Fibroblast of peridontal ligament (primary cell): Measurements from ENCODE around the gene ABHD17B.
A peak's percentile ranks its signal among the peaks of the same experiment; 100 is the strongest.

ENCODE experiments used
- DNase-seq: peaks from one replicate; pipeline ENCODE4 v3.0.0-alpha.2; 2010; ENCODE audit errors: extremely low read depth

Gene ABHD17B

DNA sequence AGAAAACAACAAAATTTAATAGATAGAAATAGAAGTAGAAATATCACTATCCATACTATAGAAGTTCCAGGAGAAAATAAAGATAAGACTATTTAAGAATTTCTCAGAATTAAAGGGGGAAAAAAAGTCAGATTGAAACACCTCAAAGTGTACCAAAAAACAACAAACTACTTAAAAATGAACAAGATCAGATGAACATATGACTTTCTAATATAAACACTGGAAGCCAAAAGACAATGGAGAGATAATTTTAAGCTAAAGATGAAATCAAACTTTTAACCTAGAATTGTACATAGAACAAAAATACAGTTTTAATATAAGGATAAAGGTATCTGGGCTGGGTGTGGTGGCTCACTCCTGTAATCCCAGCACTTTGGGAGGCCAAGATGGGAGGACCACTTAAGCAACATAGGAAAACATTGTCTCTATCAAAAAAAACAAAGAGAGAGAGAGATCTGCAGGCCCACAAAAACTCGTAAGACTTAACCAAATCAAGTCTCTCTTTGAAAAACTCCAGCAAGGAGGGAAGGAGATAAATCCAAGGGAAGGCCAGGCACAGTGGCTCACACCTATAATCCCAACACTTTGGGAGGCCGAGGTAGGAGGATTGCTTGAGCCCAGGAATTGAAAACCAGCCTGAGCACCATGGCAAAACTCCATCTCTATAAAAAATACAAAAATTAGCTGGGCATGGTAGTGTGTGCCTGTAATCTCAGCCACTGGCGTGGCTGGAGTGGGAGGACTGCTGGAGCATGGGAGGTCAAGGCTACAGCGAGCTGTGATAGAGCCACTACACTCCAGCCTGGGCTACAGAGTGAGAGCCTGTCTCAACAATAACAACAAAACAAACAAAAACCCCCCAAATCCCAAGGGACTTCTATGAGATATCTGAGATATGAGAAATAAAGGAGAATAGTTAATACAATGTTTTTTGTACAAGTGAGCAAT lies 32.4 kb downstream of the ABHD17B start:
- no peak for DNase-seq

DNA sequence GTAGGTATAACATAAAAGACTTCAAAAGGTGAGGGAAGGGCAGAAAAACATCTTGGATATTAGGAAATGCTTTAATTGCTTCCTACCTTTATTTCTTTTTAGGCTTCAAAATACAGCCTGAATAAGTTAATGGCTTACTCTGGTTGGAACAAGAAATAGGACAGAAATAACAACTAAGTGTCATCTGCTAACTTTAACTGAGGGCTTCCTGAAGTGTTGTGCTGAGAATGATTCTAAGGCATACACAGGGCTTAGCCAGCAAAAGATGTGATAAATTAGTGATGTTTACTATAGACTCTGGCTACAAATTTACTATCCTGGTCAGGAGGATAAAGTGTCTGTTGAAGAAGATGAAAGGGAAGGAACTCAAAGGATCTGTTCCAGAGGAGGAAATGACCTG lies 34.2 kb downstream of the ABHD17B start:
- no peak for DNase-seq

DNA sequence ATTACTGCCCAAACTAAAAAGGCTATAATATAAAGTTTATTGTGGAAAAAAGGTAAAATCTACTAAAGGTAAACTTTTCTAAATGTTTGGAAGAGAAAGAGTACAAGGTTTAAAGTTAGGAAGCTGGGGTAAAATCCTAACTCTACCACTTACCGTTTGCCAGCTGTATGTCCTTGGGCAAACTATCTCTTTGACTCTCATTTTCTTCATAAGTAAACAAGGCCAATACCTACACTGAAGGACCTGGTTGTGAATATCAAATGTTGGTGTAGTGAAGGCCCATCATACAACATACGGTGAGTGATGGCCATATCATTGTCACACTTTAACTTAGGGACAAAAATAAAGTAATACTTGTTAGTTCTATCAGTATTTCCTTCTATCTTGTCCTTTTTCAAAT lies 34.9 kb downstream of the ABHD17B start:
- no peak for DNase-seq

DNA sequence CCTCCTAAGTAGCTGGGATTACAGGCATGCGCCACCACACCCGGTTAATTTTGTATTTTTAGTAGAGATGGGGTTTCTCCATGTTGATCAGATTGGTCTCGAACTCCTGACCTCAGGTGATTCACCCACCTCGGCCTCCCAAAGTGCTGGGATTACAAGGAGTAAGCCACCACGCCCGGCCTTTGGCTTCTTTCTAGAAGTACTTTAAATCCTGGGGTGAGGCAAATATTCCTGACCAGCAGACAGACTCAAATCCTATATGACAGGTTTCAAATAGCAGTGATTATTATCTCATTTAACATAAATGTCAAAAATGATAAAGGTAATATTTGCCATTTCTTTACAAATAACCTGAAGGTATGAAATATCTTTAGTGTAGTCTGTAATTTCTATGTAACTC lies 35.6 kb downstream of the ABHD17B start:
- no peak for DNase-seq

DNA sequence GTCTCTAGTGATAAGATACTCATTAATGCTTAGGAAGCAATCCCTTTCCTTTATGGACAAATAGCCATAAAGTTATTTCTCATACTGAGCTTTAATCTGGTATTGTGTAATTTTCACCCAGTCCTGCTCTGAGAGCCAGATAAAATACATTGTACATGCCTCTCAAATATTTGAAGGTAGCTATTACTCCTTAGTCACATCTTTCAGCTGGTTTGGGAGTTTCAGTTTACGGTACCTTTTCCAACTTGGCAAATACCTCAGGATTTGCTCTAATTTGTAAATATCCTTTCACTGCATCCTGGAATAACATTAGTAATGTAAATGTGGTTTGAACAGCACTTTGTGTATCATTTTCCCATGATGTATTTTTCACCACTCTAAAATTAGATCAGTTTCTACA lies 47.4 kb downstream of the ABHD17B start:
- peak; percentile 9 for DNase-seq

DNA sequence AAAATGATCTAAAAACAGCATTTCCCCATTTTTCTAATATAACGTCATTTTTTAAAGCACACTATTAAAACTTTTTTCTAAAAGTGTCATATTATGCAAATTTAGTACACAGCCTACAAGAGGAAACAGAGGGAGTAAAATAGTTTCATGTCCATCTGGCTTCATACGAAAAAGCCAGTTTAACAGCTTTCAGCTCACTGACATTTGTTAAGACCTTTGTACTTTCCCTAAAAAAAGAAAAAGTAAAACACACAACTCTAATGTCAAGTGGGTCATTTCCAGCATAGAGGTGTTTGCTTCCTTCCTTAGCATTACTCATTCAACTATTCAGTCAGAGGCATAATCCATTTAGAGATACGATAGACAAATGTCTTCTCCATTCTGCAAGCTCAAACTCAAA lies 49.4 kb downstream of the ABHD17B start:
- no peak for DNase-seq

DNA sequence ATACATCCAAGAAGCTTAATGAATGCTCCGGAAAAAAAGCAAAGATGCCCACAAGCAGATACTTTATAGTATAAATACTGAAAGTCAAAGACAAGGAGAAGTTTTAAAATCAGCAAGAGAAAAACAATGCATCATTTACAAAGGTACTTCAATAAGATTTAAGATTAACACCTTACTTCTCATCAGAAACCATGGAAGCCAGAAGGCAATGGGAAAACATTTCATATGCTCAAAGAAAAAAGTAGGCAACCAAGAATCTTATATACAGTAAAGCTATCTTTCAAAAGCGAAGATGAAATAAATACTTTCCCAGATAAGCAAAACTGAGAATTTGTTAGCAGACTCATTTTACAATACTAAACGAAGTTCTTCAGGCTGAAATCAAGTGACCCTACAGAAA lies 51.1 kb downstream of the ABHD17B start:
- peak; percentile 5 for DNase-seq

DNA sequence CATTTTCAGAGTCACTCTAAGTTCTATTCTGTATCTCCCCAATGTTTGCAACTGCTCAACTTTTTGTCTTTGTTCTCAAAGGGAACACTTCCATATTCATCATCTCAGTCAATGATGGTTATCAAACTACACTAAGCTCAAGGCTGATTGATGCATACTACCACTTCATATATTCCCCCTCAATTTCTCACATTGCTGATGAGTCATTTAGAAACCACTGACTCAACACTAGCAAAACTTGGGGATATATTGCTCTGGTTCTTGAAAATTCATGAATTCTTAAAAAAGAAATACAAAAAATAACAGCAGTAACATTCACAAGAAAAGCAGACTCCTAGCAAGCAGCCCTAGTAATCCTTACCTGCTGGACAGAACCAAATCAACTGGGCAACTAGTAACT lies 52.2 kb downstream of the ABHD17B start:
- peak; percentile 4 for DNase-seq

DNA sequence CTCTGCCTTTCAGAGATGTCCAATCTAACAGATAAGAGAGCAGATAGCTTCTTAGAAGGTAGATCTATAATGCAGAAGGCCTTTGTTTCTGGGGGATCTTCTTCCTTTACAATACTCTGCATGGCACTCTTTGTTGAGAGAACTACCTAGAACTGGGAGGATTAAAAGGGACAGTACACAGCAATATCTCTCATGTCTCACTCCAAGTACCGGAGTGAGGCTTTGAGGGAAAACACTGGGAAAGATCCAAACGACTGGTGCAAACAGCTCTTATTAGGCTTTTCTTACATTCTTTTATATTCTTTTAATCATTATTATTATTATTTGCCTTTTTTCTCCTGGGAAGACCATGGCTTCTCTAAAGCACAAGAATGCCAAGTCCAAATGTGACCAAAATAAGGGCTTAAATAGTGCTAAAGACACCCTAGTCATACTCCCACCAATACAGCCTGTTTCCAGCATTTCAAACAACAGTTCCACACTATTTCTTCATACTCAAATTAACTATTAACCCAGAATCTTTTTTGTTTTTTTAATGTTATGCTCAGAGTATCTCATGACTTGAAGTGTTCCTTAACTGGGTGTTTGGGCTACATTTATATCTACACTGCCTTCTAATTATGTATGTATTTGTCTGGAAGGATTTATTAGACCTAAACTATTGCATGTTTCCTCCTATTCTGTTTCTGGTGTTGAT lies 52.7 kb downstream of the ABHD17B start:
- DNase-seq, result no peak

DNA sequence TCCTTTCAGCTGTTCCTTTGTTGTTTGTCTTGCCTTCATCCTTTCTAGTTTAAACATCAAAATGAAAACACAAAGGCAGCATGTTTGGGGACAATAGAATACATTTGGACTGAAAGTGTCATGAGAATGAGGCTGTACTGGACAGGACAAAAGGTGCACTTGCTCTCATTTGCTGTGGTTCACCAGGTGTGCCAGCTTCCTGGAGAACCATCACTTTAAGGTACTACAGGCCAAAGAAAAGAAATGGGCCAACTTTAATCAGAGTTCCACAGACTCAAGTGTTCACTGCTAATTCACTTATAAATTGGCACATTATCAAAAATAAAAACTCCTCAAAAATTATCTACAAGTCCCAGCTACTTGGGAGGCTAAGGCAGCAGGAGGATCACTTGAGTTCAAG lies 53.8 kb downstream of the ABHD17B start:
- no peak for DNase-seq

DNA sequence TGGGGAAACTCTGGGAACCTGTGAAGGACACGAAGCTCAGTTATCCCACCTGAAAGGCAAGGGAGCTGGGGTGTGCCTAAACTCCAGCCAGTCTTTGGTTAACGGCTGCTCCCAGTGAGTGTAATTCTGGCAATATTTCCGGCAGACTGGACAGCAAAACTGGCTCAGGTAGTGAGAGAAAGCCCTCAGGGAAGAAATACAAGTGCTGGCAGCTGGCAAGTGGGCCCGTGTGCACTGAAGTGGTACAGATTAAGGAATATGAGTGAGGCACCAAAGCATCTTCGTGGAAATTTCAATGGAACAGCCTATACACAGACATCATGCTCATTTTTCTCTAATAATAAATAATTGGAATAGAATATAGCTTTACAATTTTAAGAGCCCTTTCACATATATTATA lies 56.2 kb downstream of the ABHD17B start:
- DNase-seq, result no peak

DNA sequence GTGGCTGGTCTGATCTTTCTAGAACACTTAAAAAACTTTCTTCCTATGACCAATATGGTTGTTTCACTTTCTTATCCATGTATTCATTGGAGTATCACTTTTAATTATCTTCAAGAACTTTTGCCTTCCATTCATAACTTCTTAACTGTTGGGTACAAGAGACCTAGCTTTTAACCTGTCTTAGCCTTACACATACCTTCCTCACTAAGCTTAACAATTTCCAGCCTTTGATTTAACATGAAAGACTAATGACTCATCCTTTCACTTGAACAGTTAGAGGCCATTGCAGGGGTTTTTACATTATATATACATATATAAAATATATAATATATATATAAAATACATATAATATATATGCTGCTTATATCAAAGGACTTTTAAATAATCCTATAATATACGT lies 57.9 kb downstream of the ABHD17B start:
- no peak for DNase-seq

DNA sequence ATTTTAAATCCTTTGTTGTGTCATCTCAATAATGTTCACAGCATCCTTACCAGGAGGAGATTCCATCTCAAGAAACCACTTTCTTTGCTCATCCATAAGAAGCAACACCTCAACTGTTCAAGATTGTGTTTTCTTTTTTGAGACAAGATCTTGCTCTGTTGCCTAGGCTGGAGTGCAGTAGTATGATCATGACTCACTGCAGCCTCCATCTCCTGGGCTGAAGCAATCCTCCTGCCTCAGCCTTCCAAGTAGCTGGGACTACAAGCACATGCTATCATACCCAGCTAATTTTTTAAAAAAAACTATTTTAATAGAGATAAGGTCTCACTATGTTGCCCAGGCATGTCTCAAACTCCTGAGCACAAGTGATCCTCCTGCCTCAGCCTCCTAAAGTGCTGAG lies 60.0 kb downstream of the ABHD17B start:
- DNase-seq, result no peak

DNA sequence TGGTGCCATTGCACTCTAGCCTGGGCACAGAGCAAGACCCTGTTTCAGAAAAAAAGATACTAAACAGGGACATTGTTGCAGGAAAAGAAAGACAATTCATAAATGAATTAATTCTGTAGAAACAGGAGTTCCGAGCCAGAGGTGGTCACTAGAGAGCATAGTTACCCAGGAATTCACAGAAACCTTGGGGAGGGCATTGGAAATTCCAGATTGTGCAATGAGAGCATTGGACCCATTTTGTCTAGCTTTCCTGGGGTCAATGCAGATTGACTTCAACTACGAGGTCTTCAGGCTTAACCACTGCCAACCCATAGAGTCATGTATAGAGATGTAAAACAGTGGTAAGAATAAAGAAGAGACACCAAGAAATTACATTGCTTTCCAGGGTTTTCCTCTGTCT lies 63.1 kb downstream of the ABHD17B start:
- DNase-seq, result no peak

DNA sequence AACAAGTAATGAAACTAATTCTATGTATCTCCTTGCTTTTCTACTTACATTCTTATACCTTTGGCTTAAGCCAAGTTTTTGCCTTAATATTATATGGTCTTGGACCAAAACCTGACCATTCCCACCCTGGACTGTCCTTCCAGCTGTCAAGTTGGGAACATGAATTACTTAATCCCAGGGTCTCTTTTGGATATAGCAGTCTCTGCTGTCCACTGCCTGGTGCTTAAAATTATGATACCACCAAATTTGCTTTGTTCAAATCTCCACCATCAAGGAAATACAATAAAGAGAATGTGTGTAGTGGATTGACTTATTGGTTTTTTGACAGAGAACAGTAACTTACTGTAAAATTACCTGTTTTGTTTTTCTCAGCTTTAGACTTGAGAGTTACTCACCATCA lies 66.2 kb downstream of the ABHD17B start:
- DNase-seq, result no peak

DNA sequence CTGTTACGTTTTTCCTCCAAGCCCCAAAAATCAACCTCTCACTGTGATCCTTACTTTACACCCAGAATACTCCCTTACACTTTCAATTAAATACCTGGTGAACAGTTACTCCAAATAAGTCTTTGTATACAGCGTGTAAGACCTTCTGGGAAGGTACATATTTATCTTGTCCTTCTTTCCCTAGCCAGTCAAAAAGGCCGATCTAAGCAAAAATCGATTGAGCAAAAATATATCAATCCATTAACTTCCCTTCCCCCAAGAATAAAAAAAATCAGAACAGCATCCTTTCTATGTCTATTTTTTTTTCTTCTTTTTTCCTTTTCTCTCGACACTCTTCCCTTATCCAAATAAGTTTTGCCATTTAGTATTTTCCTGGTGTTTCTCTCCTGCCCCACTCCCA lies 71.3 kb downstream of the ABHD17B start:
- no peak for DNase-seq

DNA sequence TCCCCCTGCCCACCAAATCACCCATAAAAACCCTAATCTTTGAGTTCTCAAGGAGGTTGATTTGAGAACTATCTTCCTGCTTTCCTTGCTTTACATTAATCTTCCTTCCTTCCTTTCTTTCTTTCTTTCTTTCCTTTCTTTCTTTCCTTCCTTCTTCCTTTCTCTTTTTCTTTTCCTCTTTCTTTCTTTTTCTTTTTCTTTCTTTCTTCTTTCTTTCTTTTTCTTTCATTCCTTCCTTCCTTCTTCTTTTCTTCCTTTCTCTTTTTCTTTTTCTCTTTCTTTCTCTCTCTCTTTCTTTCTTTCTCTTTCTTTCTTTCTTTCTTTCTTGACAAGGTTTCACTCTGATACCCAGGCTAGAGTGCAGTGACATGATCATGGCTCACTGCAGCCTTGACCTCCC lies 75.4 kb downstream of the ABHD17B start:
- DNase-seq, result no peak

DNA sequence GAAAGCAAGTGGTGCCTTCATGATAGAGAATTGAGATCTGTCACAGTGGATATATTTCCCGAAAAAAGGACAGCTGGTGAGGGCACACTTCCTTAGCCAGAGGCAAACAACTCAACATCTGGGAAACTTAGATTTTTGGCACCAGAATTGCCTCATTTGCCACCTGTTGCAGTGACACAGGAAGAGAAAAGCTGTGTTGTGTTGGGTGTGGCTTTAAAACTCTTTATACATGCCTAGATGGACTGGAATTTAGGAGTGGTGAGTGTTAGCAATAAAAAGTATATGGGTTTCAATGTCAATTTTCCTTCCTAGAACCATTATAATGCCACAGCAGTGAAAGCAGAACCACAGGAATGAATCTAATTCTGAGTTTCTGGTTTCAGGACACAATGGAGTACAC lies 80.1 kb downstream of the ABHD17B start:
- DNase-seq, result no peak

DNA sequence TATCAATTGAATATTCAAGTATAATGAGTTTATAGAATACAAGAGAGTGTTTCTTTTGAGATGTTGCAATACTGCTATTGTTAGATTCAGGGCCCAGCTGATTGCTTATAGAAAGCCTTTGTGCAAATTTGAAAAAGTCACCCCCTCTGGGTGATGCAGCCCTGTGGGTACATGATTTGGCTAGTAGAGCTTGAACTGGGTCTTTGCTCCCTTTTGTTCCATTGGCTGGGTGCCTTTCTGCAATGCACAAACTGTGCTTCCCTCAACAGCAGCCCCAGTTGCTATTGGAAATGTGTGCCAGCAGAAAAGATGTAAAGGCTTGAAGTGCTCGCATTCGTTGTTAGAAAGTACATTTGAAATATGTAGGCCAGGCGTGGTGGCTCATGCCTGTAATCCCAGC lies 80.8 kb downstream of the ABHD17B start:
- DNase-seq, result no peak

DNA sequence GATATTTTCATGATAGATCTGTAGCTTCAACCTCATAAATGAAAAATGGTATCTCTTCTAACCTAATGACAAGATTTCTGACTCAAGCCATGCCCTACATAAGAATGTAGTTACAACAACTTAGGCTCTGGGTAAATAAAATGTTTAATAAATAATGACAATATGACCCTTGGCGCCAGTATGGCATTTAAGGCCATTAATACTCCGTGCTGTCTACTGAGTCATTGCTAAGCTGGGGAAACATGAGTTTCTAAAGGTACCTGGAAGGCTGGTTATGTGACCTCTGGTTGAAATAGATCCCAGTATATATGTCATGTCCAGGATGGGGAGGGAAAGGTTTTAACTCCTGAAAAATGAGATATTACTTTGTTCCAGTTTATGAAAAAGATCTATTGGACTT lies 84.7 kb downstream of the ABHD17B start:
- no peak for DNase-seq

DNA sequence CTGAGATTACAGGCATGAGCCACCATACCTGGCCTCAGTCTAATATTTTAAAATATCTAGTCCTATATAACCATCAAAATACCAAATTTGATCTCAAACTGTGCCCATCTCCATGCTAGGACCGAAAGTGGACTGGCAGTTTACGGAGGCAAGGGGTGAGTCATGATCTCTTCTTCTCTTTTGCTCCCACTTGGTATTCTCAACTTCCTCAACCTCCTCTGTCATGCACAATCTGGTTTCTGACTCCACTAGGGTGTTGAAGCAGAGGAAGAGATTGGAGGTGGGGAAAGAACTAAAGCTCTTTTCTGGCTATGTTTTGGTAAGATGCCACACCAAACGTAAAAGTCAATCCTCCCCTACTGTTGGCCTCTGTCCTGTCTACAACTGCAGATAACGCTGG lies 86.7 kb downstream of the ABHD17B start:
- no peak for DNase-seq

DNA sequence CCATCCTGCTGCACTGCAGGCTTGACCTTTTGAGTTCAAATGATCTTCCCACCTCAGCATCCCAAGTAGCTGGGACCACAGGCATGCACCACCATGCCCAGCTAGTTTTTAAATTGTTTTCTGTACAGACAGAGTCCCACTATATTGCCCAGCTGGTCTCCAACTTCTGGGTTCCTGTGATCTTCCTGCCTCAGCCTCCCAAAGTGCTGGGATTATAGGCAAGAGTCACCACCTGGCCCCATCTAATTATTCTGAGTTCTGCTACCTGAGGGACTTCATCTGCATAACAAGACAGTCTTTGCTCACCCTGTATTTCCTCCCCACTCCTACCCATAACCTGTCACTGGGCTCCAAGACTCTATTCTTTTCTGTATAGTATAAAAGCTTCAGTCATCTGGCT lies 88.1 kb downstream of the ABHD17B start:
- DNase-seq, result no peak

DNA sequence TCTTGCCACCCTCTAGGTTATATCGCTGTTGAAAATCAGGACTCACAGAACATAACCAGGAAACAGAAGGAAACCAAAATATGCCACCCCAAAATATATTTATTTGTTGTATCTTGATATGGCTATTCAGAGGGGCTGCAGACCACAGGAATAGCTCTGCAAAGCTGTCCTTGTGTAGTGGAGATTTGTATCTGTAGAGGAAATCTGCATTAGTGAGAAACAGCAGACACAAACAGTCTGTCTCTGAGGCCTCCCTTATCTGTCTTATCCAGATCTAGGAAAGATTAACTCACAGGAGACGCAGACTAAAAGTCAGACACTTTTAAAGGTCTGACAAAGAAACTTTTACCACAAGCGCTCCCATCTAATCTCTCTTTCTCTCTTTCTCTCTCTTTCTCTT lies 88.5 kb downstream of the ABHD17B start:
- no peak for DNase-seq
